Thoracic aorta (tissue), 2 donors: ENCODE results near the gene TULP4. TPM values are rescaled to one million over a fixed set of nuclear protein-coding genes. Genes with fewer than 3 reads are reported as not detected.
"Not testable (repeated sequence)": the region's sequence is repeated elsewhere in the genome, so short reads cannot be mapped to it uniquely, and the experiment has no call there.

Experiments
- ATAC-seq: fragments of 150-250 bp; one replicate; pipeline ENCODE4 v1.8.0; 2017; ENCODE audit warnings: low read depth; ENCODE audit not compliant: insufficient number of reproducible peaks, low FRiP score
- DNase-seq: peaks from one replicate; pipeline ENCODE4 v3.0.0-alpha.2; 2020; ENCODE audit warnings: low spot score
- H3K27ac ChIP-seq, 2 donors: fragments of 200-600 bp; sonication (generic); 1 replicate in 1 of 2; 2 replicates in 1 of 2; pipeline ENCODE4 v1.5.1; 2016; ENCODE audit warnings: mild to moderate bottlenecking in 2 of 2, moderate library complexity in 2 of 2
- H3K27me3 ChIP-seq: fragments of 200-600 bp; sonication (generic); replicated peaks from 2 replicates; pipeline ENCODE4 v1.6.0; 2016; ENCODE audit warnings: mild to moderate bottlenecking; ENCODE audit not compliant: insufficient read depth
- H3K36me3 ChIP-seq: fragments of 200-600 bp; sonication (generic); one replicate; pipeline ENCODE4 v1.5.1; 2016
- H3K4me1 ChIP-seq, 2 donors: fragments of 200-600 bp; sonication (generic); 1 replicate in 1 of 2; 2 replicates in 1 of 2; pipeline versions ENCODE4 v1.5.1 to v1.6.0; 2016; ENCODE audit warnings: low read depth in 2 of 2, mild to moderate bottlenecking in 1 of 2; ENCODE audit not compliant: control insufficient read depth in 1 of 2
- H3K4me3 ChIP-seq: fragments of 200-600 bp; sonication (generic); 2 replicates; pipeline ENCODE4 v1.5.1; 2016; ENCODE audit warnings: mild to moderate bottlenecking
- H3K9me3 ChIP-seq: fragments of 200-600 bp; sonication (generic); 2 replicates; pipeline ENCODE4 v1.5.1; 2016
- CTCF ChIP-seq: fragments of 200-600 bp; sonication (generic); IDR thresholded peaks from one replicate; pipeline ENCODE4 v1.5.1; 2019; ENCODE audit warnings: antibody characterized with exemption
- total RNA-seq, 2 donors: library from RNA; depleted of rRNA; stranded (reverse); fragments of >200 nt; gene quantifications; one replicate each; pipeline versions ENCODE4 v1.1.0 to v1.2.3, GENCODE V29; 2016

Gene TULP4
- total RNA-seq, 2 donors from 2014 or later = 75.5 to 189 TPM

DNA sequence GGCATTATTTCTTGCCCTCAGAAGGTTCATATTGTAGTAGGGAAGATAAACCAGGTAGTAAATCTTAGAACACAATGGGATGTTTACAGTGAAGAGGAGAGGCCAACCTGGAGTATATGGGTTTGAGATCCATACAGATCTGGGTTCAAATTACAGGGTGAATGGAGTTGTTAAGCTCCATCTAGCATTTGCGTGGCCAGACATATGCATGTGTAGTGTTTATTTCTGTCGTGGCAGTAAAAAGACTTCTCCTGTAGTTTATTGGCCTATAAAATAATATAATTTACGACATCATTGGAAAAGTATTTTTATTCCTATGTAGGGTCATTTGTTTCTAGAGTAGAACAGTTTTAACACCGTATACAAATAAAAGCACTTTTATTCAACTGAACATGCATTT lies 25.2 kb upstream of the TULP4 start:
- H3K27me3 ChIP-seq = no peaks in the 10 kb centered on the region
- peaks cover 29 to 41% of the 10 kb centered on the region in 2 donors for H3K4me1 ChIP-seq
- DNase-seq (no peak), ATAC-seq (no peak)
- H3K9me3 ChIP-seq = no peaks in the 10 kb centered on the region
- TF ChIP-seq CTCF = no peak
- H3K27ac ChIP-seq = peak overlapping the region in 1 of 2 donors; percentile 5
- H3K4me3 ChIP-seq = no peak overlapping the region
- no peaks in the 10 kb centered on the region for H3K36me3 ChIP-seq

GRCh38 chr6:158290040-158290439 lies 22.2 kb upstream of the TULP4 start:
- no peaks in the 10 kb centered on the region for H3K36me3 ChIP-seq
- no peaks in the 10 kb centered on the region for H3K27me3 ChIP-seq
- peaks cover 15 to 20% of the 10 kb centered on the region in 2 donors for H3K4me1 ChIP-seq
- DNase-seq = no peak
- TF ChIP-seq CTCF = no peak
- no peak overlapping the region for H3K4me3 ChIP-seq
- ATAC-seq = no peak
- no peaks in the 10 kb centered on the region for H3K9me3 ChIP-seq
- no peak overlapping the region for H3K27ac ChIP-seq

DNA sequence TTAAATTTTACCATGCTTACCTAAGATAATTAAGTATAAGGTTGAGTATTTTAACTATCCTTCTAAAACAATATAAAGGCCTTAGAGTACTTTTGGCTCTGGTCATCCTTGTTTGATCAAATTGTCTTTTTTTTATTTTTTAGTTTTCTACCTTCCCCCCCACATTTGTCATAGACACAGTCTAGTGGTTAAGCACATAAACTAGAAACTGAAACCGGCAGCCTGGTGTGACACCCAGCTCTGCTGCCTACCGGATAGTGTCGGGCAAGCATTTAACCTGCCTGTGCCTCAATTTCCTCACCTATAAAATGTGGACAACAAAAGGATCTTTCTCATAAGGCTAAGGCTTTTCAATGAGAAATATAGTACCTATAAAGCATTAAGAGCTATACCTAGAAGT lies 21.6 kb upstream of the TULP4 start:
- H3K4me1 ChIP-seq = peaks cover 14 to 16% of the 10 kb centered on the region in 2 donors
- H3K27ac ChIP-seq = no peak overlapping the region
- no peaks in the 10 kb centered on the region for H3K9me3 ChIP-seq
- no peak for ATAC-seq
- H3K36me3 ChIP-seq = no peaks in the 10 kb centered on the region
- DNase-seq = no peak
- H3K4me3 ChIP-seq = no peak overlapping the region
- TF ChIP-seq CTCF = no peak
- no peaks in the 10 kb centered on the region for H3K27me3 ChIP-seq

GRCh38 chr6:158292016-158292415 lies 20.2 kb upstream of the TULP4 start:
- no peak for TF ChIP-seq CTCF
- ATAC-seq (no peak), DNase-seq (no peak)
- H3K27me3 ChIP-seq = no peaks in the 10 kb centered on the region
- no peak overlapping the region for H3K4me3 ChIP-seq
- H3K4me1 ChIP-seq = peaks cover under 1 to 2% of the 10 kb centered on the region in 2 donors
- H3K9me3 ChIP-seq = peaks cover 1% of the 10 kb centered on the region
- H3K27ac ChIP-seq = no peak overlapping the region
- no peaks in the 10 kb centered on the region for H3K36me3 ChIP-seq

DNA sequence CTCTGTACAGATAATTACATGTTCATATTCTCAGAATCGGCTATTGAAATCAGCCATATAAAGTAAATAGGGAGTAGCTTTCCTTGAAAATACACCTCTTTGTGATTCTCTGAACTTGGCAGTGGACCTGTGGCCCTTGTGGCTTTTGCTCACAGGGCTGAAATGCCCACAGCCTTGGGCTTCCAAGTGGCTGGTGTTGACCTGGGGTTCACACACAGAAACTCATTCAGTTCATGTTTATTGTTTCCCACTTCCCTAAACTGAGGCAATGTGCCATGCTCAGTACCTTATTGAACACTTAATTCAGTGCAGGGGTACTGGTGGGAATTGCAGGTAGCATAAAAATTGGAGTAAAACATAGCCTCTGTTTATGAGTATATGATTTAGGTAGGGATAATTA lies 19.1 kb upstream of the TULP4 start:
- no peaks in the 10 kb centered on the region for H3K27me3 ChIP-seq
- H3K9me3 ChIP-seq = peaks cover 5% of the 10 kb centered on the region
- TF ChIP-seq CTCF = no peak
- no peaks in the 10 kb centered on the region for H3K4me1 ChIP-seq
- H3K4me3 ChIP-seq = no peak overlapping the region
- no peak overlapping the region for H3K27ac ChIP-seq
- H3K36me3 ChIP-seq = no peaks in the 10 kb centered on the region
- ATAC-seq (no peak), DNase-seq (no peak)

DNA sequence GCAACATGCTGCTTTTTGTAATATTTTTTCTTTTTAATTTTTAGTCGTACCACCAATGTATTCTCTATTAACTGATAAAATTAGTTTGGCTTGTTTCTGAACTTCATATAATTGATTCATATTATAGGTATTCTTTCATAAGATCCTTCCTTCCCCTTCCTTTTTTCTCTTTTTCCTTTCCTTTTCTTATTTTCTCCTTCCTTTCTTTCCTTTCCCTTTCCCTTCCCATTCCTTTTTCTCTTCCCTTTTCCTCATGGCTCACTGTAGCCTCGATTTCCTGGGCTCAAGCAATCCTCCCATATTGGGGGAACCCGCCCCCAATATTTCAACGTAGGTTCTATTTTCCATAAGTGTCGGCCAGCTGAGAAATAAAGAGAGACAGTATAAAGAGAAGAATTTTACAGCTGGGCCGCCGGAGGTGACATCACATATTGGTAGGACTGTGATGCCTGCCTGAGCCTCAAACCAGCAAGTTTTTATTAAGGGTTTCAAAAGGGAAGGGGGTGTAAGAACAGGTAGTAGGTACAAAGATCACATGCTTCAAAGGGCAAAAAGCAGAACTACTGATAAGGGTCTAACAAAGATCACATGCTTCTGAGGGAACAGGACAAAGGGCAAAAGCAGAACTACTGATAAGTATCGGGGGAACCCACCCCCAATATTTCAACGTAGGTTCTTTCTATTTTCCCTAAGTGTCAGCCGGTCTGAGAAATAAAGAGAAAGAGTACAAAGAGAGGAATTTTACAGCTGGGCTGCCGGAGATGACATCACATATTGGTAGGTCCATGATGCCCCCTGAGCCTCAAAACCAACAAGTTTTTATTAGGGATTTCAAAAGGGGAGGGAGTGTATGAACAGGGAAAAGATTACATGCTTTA lies 16.1 kb upstream of the TULP4 start:
- H3K27ac ChIP-seq, H3K9me3 ChIP-seq, DNase-seq, H3K36me3 ChIP-seq, H3K4me3 ChIP-seq, H3K4me1 ChIP-seq, ATAC-seq, H3K27me3 ChIP-seq: not testable (repeated sequence)

GRCh38 chr6:158296854-158297324 lies 15.4 kb upstream of the TULP4 start:
- not testable (repeated sequence) for DNase-seq, H3K36me3 ChIP-seq, H3K27ac ChIP-seq, H3K9me3 ChIP-seq, H3K27me3 ChIP-seq, H3K4me3 ChIP-seq, ATAC-seq, H3K4me1 ChIP-seq

DNA sequence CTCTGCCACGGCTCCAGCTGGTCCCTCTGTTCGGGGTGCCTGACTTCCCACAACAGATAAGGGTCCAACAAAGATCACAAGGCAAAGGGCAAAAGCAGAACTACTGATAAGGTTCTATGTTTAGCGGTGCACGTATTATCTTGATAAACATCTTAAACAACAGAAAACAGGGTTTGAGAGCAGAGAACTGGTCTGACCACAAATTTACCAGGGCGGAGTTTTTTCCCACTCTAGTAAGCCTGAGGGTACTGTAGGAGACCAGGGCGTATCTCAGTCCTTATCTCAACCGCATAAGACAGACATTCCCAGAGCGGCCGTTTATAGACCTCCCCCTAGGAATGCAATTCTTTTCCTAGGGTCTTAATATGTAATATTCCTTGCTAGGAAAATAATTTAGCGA lies 14.6 kb upstream of the TULP4 start:
- H3K27me3 ChIP-seq, H3K4me3 ChIP-seq, H3K36me3 ChIP-seq, H3K4me1 ChIP-seq, H3K9me3 ChIP-seq, ATAC-seq, H3K27ac ChIP-seq, DNase-seq: not testable (repeated sequence)
